Measurements from ENCODE around the gene SFT2D2.
A peak's percentile ranks its signal among the peaks of the same experiment; 100 is the strongest.
"Not testable (repeated sequence)": the region's sequence is repeated elsewhere in the genome, so short reads cannot be mapped to it uniquely, and the experiment has no call there.

Gene SFT2D2

GRCh38 chr1:168225476-168226190, at the start of gene SFT2D2:
Gene SFT2D2, plus strand, starts transcription at chr1:168226004. Its CDS starts 76 bp downstream, at chr1:168226080.
- DNase-seq (ENCODE audit: low spot score): peak; percentile 95

- DNase-seq (ENCODE audit: low spot score): no peak
Observed at GRCh38 chr1:168178227-168178637, 47.6 kb upstream of the SFT2D2 start.

GRCh38 chr1:168178638-168179437, 47.0 kb upstream of the SFT2D2 start, which contains the start of gene TIPRL:
Gene TIPRL, plus strand, starts transcription at chr1:168178962. Its CDS starts 116 bp downstream, at chr1:168179078.
- peak; percentile 96 for DNase-seq (ENCODE audit: low spot score)

GRCh38 chr1:168179438-168180147, 46.2 kb upstream of the SFT2D2 start:
- DNase-seq (ENCODE audit: low spot score): peak; percentile 29

GRCh38 chr1:168180148-168180524, 45.7 kb upstream of the SFT2D2 start:
- DNase-seq (ENCODE audit: low spot score): no peak

GRCh38 chr1:168181063-168181720, 44.6 kb upstream of the SFT2D2 start:
- not testable (repeated sequence) for DNase-seq (ENCODE audit: low spot score)

- DNase-seq (ENCODE audit: low spot score): no peak
Observed at GRCh38 chr1:168187177-168187576, 38.6 kb upstream of the SFT2D2 start.

GRCh38 chr1:168190403-168190802, 35.4 kb upstream of the SFT2D2 start:
- no peak for DNase-seq (ENCODE audit: low spot score)

- DNase-seq (ENCODE audit: low spot score): no peak
Observed at GRCh38 chr1:168195199-168196135, 30.3 kb upstream of the SFT2D2 start.

- DNase-seq (ENCODE audit: low spot score): no peak
Observed at GRCh38 chr1:168199056-168199455, 26.7 kb upstream of the SFT2D2 start.

GRCh38 chr1:168202941-168203654, 22.7 kb upstream of the SFT2D2 start:
- peak; percentile 91 for DNase-seq (ENCODE audit: low spot score)

- DNase-seq (ENCODE audit: low spot score): no peak
Observed at GRCh38 chr1:168206111-168206510, 19.7 kb upstream of the SFT2D2 start.

- not testable (repeated sequence) for DNase-seq (ENCODE audit: low spot score)
Observed at GRCh38 chr1:168207673-168208072, 18.1 kb upstream of the SFT2D2 start.

GRCh38 chr1:168210312-168210711, 15.5 kb upstream of the SFT2D2 start:
- no peak for DNase-seq (ENCODE audit: low spot score)

- no peak for DNase-seq (ENCODE audit: low spot score)
Observed at GRCh38 chr1:168213349-168213748, 12.5 kb upstream of the SFT2D2 start.

GRCh38 chr1:168216171-168216570, 9.6 kb upstream of the SFT2D2 start:
- DNase-seq (ENCODE audit: low spot score): no peak

GRCh38 chr1:168217664-168218063, 8.1 kb upstream of the SFT2D2 start:
- no peak for DNase-seq (ENCODE audit: low spot score)

GRCh38 chr1:168218658-168219057, 7.1 kb upstream of the SFT2D2 start:
- no peak for DNase-seq (ENCODE audit: low spot score)

GRCh38 chr1:168220470-168220871, 5.3 kb upstream of the SFT2D2 start:
- no peak for DNase-seq (ENCODE audit: low spot score)

- DNase-seq (ENCODE audit: low spot score): no peak
Observed at GRCh38 chr1:168221275-168221674, 4.5 kb upstream of the SFT2D2 start.

All from GM03348 (cell line).